Stimulated activated CD8-positive, alpha-beta memory T cell treated with anti-CD3 and anti-CD28 coated beads, Interleukin-12 subunit alpha, Interleukin-12 subunit beta, amount 100 ng/mL, for 24 hours (primary cell): ENCODE results near the gene AKR1D1.

Experiments
- DNase-seq: peaks from one replicate; pipeline ENCODE4 v3.0.0-alpha.2; 2020; ENCODE audit errors: extremely low read depth

The AKR1D1 gene

DNA sequence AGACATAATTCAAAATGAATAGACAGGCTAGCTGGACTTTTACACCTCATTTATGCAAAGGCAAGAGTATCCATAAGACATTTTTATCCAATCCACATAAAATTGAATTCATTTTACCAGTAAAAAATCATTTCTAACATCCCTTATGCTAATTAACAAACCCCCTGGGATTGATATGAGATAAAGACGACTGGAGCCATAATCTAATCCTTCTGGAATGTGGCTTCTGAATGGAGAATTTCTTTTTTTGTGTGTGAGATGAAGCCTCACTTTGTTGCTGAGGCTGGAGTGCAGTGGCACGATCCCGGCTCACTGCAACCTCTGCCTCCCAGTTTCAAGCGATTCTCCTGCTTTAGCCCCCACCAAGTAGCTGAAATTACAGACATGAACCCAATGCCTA lies 90.4 kb downstream of the AKR1D1 start:
- no peak for DNase-seq

DNA sequence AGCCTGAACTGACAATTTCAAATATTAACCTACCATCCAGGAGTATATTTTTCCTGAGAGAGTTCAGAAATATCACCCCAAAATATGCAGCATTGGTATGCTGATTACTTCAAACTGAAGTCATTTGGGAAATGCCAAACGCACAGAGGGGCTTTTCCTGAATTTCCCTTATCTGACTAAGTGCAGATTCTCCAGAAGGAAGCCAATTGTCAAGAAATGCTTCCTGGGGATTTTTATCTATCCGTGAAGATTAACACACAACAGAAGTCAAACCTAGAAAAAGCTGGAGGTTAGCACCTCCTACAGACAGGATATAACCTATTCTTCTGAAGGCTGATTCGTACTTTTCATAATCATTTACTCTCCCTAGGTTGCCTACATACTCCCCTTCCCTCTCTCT lies 91.0 kb downstream of the AKR1D1 start:
- no peak for DNase-seq

DNA sequence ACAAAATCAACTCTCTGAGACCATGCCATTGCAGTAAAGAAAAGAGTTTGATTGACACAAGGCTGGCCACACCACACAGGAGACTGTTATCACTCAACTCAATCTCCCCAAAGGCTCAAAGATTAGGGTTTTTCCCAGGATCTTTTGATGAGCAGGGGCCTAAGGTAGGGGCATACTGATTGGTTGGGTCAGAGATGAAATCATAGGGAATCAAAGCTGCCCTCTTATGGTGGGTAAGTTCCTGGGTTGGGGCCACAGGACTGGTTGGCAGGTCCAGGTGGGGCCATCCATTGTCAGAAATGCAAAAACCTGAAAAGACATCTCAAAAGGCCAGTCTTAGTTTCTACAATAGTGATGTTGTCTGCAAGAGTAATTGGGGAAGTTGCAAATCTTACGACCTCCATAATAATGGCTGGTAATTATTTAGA lies 91.6 kb downstream of the AKR1D1 start:
- no peak for DNase-seq
